Suppressor macrophage treated with lipopolysaccharide for 4 hours (primary cell): Measurements from ENCODE around the gene TSPAN9.

Experiments
- DNase-seq: peaks from one replicate; pipeline ENCODE4 v3.0.0-alpha.2; 2020

The TSPAN9 gene

GRCh38 chr12:3262470-3262869, 185.3 kb downstream of the TSPAN9 start:
- no peak for DNase-seq

GRCh38 chr12:3263282-3263681, 186.1 kb downstream of the TSPAN9 start:
- no peak for DNase-seq

- DNase-seq: no peak
Observed at GRCh38 chr12:3263939-3264922, 187.1 kb downstream of the TSPAN9 start.

- no peak for DNase-seq
Observed at GRCh38 chr12:3265406-3265805, 188.2 kb downstream of the TSPAN9 start.

- no peak for DNase-seq
Observed at GRCh38 chr12:3266638-3267037, 189.5 kb downstream of the TSPAN9 start.

GRCh38 chr12:3267690-3268089, 190.5 kb downstream of the TSPAN9 start:
- DNase-seq: no peak

GRCh38 chr12:3269594-3269993, 192.4 kb downstream of the TSPAN9 start:
- no peak for DNase-seq

- DNase-seq: no peak
Observed at GRCh38 chr12:3271146-3271545, 194.0 kb downstream of the TSPAN9 start.

- DNase-seq: no peak
Observed at GRCh38 chr12:3271639-3272038, 194.5 kb downstream of the TSPAN9 start.

- DNase-seq: no peak
Observed at GRCh38 chr12:3272958-3273357, 195.8 kb downstream of the TSPAN9 start.

- no peak for DNase-seq
Observed at GRCh38 chr12:3273409-3273853, 196.3 kb downstream of the TSPAN9 start.

GRCh38 chr12:3274664-3275063, 197.5 kb downstream of the TSPAN9 start:
- no peak for DNase-seq

GRCh38 chr12:3275171-3276041, 198.2 kb downstream of the TSPAN9 start:
- DNase-seq: peak; percentile 81

- no peak for DNase-seq
Observed at GRCh38 chr12:3276226-3276625, 199.0 kb downstream of the TSPAN9 start.

- DNase-seq: no peak
Observed at GRCh38 chr12:3277306-3277943, 200.2 kb downstream of the TSPAN9 start.

GRCh38 chr12:3278681-3279414, 201.7 kb downstream of the TSPAN9 start:
- no peak for DNase-seq

- DNase-seq: no peak
Observed at GRCh38 chr12:3279415-3279780, 202.2 kb downstream of the TSPAN9 start.

GRCh38 chr12:3279832-3280231, 202.7 kb downstream of the TSPAN9 start:
- no peak for DNase-seq

GRCh38 chr12:3280967-3281366, 203.8 kb downstream of the TSPAN9 start:
- no peak for DNase-seq

- no peak for DNase-seq
Observed at GRCh38 chr12:3281588-3282383, 204.6 kb downstream of the TSPAN9 start.

- DNase-seq: no peak
Observed at GRCh38 chr12:3282384-3282670, 205.1 kb downstream of the TSPAN9 start.
